Lower leg skin (tissue), 4 donors: ENCODE data around the gene SLC35B2. TPM values are rescaled to one million over a fixed set of nuclear protein-coding genes. Genes with fewer than 3 reads are reported as not detected.

Experiments used
- DNase-seq, 2 donors: peaks; one replicate each; pipeline ENCODE4 v3.0.0-alpha.2; 2019; ENCODE audit warnings: low spot score in 2 of 2
- H3K4me3 ChIP-seq: fragments of 200-600 bp; sonication (generic); 2 replicates; pipeline ENCODE4 v1.5.1; 2017; ENCODE audit warnings: mild to moderate bottlenecking, low read depth; ENCODE audit not compliant: poor library complexity, severe bottlenecking
- POLR2A ChIP-seq, 2 donors: fragments of 450-650 bp; IDR thresholded peaks; one replicate each; pipeline ENCODE4 v1.6.1; 2016 to 2017; ENCODE audit warnings: antibody characterized with exemption in 2 of 2, mild to moderate bottlenecking in 1 of 2, moderate library complexity in 1 of 2
- WGBS, 2 donors: methylation state at CpG; one replicate each; pipeline ENCODE4 v1.1.5; 2018; 5-methylcytosine and 5-hydroxymethylcytosine counted together
- intact Hi-C: fragments of 100-400 bp; cut with DNase I; formaldehyde crosslinking; loops from one replicate; pipeline ENCODE4 v1.15.0; 2023; ENCODE audit warnings: low total_unique reads
- total RNA-seq, 4 donors: library from RNA; depleted of rRNA; stranded (reverse); fragments of >200 nt; gene quantifications; one replicate each; pipeline ENCODE4 v1.1.0, GENCODE V29; 2016
- TF ChIP-seq, protein P1 (sequence below), 3 donors: fragments of 450-650 bp; IDR thresholded peaks; one replicate each; pipeline ENCODE4 v1.5.1; 2016; ENCODE audit warnings: antibody characterized with exemption in 3 of 3, mild to moderate bottlenecking in 3 of 3, moderate library complexity in 2 of 3

Gene SLC35B2
- total RNA-seq, 4 donors from 2014 or later, result 18.0 to 40.6 (median 32.6) TPM

- H3K4me3 ChIP-seq, result peak within 1 kb of the TSS; percentile 93
- TF ChIP-seq, protein P1, sequence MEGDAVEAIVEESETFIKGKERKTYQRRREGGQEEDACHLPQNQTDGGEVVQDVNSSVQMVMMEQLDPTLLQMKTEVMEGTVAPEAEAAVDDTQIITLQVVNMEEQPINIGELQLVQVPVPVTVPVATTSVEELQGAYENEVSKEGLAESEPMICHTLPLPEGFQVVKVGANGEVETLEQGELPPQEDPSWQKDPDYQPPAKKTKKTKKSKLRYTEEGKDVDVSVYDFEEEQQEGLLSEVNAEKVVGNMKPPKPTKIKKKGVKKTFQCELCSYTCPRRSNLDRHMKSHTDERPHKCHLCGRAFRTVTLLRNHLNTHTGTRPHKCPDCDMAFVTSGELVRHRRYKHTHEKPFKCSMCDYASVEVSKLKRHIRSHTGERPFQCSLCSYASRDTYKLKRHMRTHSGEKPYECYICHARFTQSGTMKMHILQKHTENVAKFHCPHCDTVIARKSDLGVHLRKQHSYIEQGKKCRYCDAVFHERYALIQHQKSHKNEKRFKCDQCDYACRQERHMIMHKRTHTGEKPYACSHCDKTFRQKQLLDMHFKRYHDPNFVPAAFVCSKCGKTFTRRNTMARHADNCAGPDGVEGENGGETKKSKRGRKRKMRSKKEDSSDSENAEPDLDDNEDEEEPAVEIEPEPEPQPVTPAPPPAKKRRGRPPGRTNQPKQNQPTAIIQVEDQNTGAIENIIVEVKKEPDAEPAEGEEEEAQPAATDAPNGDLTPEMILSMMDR (IDR thresholded peaks at IDR 0.05), result no peak
- TF ChIP-seq POLR2A (IDR thresholded peaks at IDR 0.05), result peak in 1 of 2 donors; percentile 93
- peak; percentile 97 to 99 for DNase-seq
- intact Hi-C loops, result no loop called here
- 0 to 1% methylated on average over 34 of the region's 34 CpGs for WGBS, 2 donors
These were observed 10.5 kb downstream of the SLC35B2 start, which contains the start of gene HSP90AB1 for GRCh38 chr6:44246663-44247337. TSS of gene HSP90AB1 (plus strand) at chr6:44247101. CDS start at chr6:44248630, 1,529 bp downstream.

- TF ChIP-seq, protein P1 (IDR thresholded peaks at IDR 0.05), result no peak
- no peak for TF ChIP-seq POLR2A (IDR thresholded peaks at IDR 0.05)
- WGBS, 2 donors, result 0 to 1% methylated on average over 41 to 48 of the region's 62 CpGs
- H3K4me3 ChIP-seq, result peak overlapping the region; percentile 93
- DNase-seq, result peak; percentile 81 to 97
- intact Hi-C loops, result no loop called here
These were observed 11.2 kb downstream of the SLC35B2 start for GRCh38 chr6:44245912-44246662.

DNA sequence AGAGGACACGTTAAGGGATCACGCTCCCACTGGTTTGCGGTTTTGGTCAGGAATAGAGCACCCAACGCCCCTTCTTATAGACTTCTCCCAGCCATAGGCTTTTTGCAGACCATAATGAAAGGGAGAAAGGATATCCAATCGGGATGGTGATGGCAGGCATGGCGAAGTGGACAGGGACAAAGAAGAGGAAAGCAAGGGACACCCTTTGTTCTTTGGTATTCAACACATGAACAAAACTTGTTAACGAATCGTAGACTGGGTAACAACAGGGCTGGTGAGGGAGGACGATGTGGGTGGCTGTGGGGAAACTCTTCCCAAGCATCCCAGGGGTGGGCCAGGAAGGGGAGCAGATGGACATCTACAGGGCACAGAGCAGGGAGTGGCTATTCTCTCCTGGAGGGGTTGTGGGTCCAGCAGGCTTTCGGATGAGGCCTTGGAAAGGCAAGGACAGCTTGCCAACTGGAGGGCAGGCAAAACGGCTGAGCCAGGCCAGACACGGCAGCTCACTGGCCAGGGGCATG lies 11.9 kb downstream of the SLC35B2 start:
- intact Hi-C loops, result no loop called here
- no peak for TF ChIP-seq POLR2A (IDR thresholded peaks at IDR 0.05)
- TF ChIP-seq, protein P1 (IDR thresholded peaks at IDR 0.05), result no peak
- DNase-seq, result no peak
- 64 to 70% methylated on average over 11 to 12 of the region's 12 CpGs for WGBS, 2 donors
- H3K4me3 ChIP-seq, result no peak overlapping the region

DNA sequence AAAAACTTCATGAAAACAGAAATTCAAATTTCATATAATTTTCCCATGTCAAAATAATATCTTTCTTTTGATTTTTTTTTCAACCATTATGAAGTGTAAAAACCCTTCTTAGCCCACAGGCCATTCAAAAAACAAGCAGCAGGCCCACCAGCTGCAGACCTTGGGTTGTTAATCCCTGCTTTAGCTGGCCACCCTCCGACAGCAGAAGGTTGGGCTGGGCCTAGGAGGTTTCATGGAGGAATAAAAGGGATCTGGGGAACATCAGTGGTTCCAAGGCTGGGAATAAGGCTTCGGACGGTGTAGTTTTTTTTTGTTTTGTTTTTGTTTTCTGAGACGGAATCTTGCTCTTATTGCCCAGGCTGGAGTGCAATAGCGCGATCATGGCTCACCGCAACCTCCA lies 14.0 kb downstream of the SLC35B2 start:
- 89 to 96% methylated on average over 7 of the region's 7 CpGs for WGBS, 2 donors
- TF ChIP-seq POLR2A (IDR thresholded peaks at IDR 0.05), result no peak
- TF ChIP-seq, protein P1 (IDR thresholded peaks at IDR 0.05), result no peak
- no peak for DNase-seq
- intact Hi-C loops, result no loop called here
- H3K4me3 ChIP-seq, result no peak overlapping the region

DNA sequence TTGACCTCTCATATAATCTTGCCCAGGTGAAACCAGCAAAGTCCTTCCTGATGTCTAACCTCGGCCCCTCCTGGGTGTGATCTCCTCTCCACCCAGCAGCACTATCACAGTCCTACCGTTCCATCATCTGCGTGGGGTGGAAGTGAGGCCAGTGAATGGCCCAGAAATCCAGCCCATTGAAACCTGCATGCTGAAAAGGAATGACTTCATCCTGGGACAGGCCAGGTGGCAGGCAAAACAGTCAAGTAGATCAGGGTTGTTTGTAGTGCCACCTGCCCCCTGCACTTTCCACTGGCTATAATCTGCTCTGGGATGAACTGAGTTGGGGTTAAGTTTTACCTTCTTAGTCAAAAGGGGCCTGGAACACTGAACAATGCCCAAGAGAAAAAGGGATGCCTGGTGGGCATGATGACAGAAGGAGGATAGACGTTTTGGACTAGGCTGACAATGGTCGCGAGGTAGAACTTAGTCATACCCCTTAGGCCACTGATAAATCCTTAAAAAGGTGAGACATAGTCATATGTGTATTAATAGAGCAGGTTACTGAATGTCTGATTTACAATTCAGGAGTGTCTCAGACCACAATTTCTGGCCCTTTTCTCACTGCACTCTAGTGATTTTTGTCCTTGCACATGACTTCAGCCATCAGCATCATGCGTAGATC lies 18.5 kb downstream of the SLC35B2 start:
- intact Hi-C loops, result loop anchor here (5.0 kb wide), 1 partner anchor 67 kb away; no protein-coding TSS in a partner anchor
- DNase-seq, result no peak
- no peak for TF ChIP-seq POLR2A (IDR thresholded peaks at IDR 0.05)
- TF ChIP-seq, protein P1 (IDR thresholded peaks at IDR 0.05), result no peak
- WGBS, 2 donors, result 68 to 78% methylated on average over 7 of the region's 7 CpGs
- H3K4me3 ChIP-seq, result no peak overlapping the region
